Liver (tissue), 9 donors: ENCODE data around the gene PROKR1. TPM values are rescaled to one million over a fixed set of nuclear protein-coding genes. Genes with fewer than 3 reads are reported as not detected.

Experiments
- DNase-seq: peaks from one replicate; pipeline ENCODE4 v3.0.0-alpha.2; 2017; ENCODE audit warnings: low spot score
- H3K27ac ChIP-seq, 2 donors: one replicate each; pipeline ENCODE4 v1.7.0; 2013; ENCODE audit warnings: inconsistent platforms in 2 of 2, low read length in 2 of 2, control low read depth in 1 of 2, low read depth in 1 of 2, mild to moderate bottlenecking in 1 of 2
- H3K27me3 ChIP-seq, 4 donors: one replicate each; pipeline versions ENCODE4 v1.6.1 to v1.7.0; 2013; ENCODE audit warnings: low read length in 3 of 4, inconsistent platforms in 1 of 4, mild to moderate bottlenecking in 1 of 4, moderate library complexity in 1 of 4; ENCODE audit not compliant: control insufficient read depth in 4 of 4, insufficient read depth in 4 of 4
- H3K36me3 ChIP-seq, 4 donors: one replicate each; pipeline versions ENCODE4 v1.6.1 to v1.7.0; 2013; ENCODE audit warnings: low read length in 3 of 4, mild to moderate bottlenecking in 3 of 4, low read depth in 1 of 4, moderate library complexity in 1 of 4; ENCODE audit not compliant: control insufficient read depth in 4 of 4, insufficient read depth in 3 of 4
- H3K4me1 ChIP-seq, 4 donors: one replicate each; pipeline versions ENCODE4 v1.6.1 to v1.7.0; 2013; ENCODE audit warnings: low read length in 3 of 4, mild to moderate bottlenecking in 3 of 4, moderate library complexity in 1 of 4; ENCODE audit not compliant: control insufficient read depth in 4 of 4, insufficient read depth in 4 of 4
- H3K4me3 ChIP-seq, 3 donors: one replicate each; pipeline versions ENCODE4 v1.6.1 to v1.7.0; 2013; ENCODE audit warnings: low read length in 3 of 3, control low read depth in 1 of 3, low read depth in 1 of 3, mild to moderate bottlenecking in 1 of 3
- H3K9ac ChIP-seq, 2 donors: one replicate each; pipeline ENCODE4 v1.7.0; 2013; ENCODE audit warnings: low read length in 2 of 2, mild to moderate bottlenecking in 2 of 2, moderate library complexity in 2 of 2, control low read depth in 1 of 2, low read depth in 1 of 2
- H3K9me3 ChIP-seq, 4 donors: one replicate each; pipeline versions ENCODE4 v1.6.1 to v1.7.0; 2013; ENCODE audit warnings: low read length in 3 of 4; ENCODE audit not compliant: control insufficient read depth in 4 of 4
- EGR1 ChIP-seq, 2 donors: IDR thresholded peaks; 2 replicates each; pipeline ENCODE4 v1.6.1; 2016 to 2018; ENCODE audit warnings: antibody characterized with exemption in 2 of 2, low read depth in 2 of 2
- FOXA1 ChIP-seq: IDR thresholded peaks from 2 replicates; pipeline ENCODE4 v1.6.1; 2016; ENCODE audit warnings: antibody characterized with exemption
- FOXA2 ChIP-seq: IDR thresholded peaks from 2 replicates; pipeline ENCODE4 v1.6.1; 2016; ENCODE audit warnings: antibody characterized with exemption
- GABPA ChIP-seq, 2 donors: IDR thresholded peaks in 1 of 2; conservative IDR thresholded peaks in 1 of 2; 2 replicates each; pipeline ENCODE4 v1.6.1; 2016; ENCODE audit warnings: antibody characterized with exemption in 2 of 2, mild to moderate bottlenecking in 1 of 2, moderate library complexity in 1 of 2
- HNF4A ChIP-seq, 2 donors: conservative IDR thresholded peaks; 2 replicates each; pipeline ENCODE4 v1.6.1; 2016; ENCODE audit warnings: antibody characterized with exemption in 2 of 2, mild to moderate bottlenecking in 2 of 2
- HNF4G ChIP-seq: IDR thresholded peaks from 2 replicates; pipeline ENCODE4 v1.6.1; 2016; ENCODE audit warnings: antibody characterized with exemption
- JUND ChIP-seq, 2 donors: IDR thresholded peaks; 2 replicates each; pipeline ENCODE4 v1.6.1; 2016; ENCODE audit warnings: antibody characterized with exemption in 2 of 2
- NR2F2 ChIP-seq: IDR thresholded peaks from 2 replicates; pipeline ENCODE4 v1.6.1; 2016; ENCODE audit warnings: antibody characterized with exemption
- RAD21 ChIP-seq, 2 donors: IDR thresholded peaks; 2 replicates each; pipeline ENCODE4 v1.6.1; 2016; ENCODE audit warnings: antibody characterized with exemption in 2 of 2, mild to moderate bottlenecking in 2 of 2
- RXRA ChIP-seq, 2 donors: IDR thresholded peaks; 2 replicates each; pipeline ENCODE4 v1.6.1; 2017 to 2018; ENCODE audit warnings: antibody characterized with exemption in 2 of 2, mild to moderate bottlenecking in 1 of 2
- SP1 ChIP-seq: IDR thresholded peaks from 2 replicates; pipeline ENCODE4 v1.6.1; 2018; ENCODE audit warnings: antibody characterized with exemption, mild to moderate bottlenecking
- TAF1 ChIP-seq: conservative IDR thresholded peaks from 2 replicates; pipeline ENCODE4 v1.6.1; 2016; ENCODE audit warnings: antibody characterized with exemption, mild to moderate bottlenecking
- YY1 ChIP-seq: IDR thresholded peaks from 2 replicates; pipeline ENCODE4 v1.6.1; 2016; ENCODE audit warnings: antibody characterized with exemption, mild to moderate bottlenecking
- WGBS: extraction: QIAGEN DNeasy Blood & Tissue Kit; methylation state at CpG from one replicate; pipeline ENCODE4 v1.1.7; 2013; 5-methylcytosine and 5-hydroxymethylcytosine counted together
- polyA plus RNA-seq, 2 donors: library from polyadenylated mRNA; stranded (reverse) in 1 of 2; unstranded in 1 of 2; fragments of 200-250 nt in 1 of 2; fragments of >200 nt in 1 of 2; fragmentation: Nextera tagmentation in 1 of 2; extraction: Ambion mirVana in 1 of 2; gene quantifications; one replicate each; pipeline versions ENCODE4 v1.2.1 to v1.2.3, GENCODE V29; 2013 to 2015
- total RNA-seq, 2 donors: library from RNA; depleted of rRNA; stranded (reverse); fragments of >200 nt; gene quantifications; one replicate each; pipeline ENCODE4 v1.2.3, GENCODE V29; 2014
- TF ChIP-seq, protein P1 (sequence below): IDR thresholded peaks from 2 replicates; pipeline ENCODE4 v1.6.1; 2016; ENCODE audit warnings: antibody characterized with exemption
- TF ChIP-seq, protein P2 (sequence below): IDR thresholded peaks from 2 replicates; pipeline ENCODE4 v1.6.1; 2016; ENCODE audit warnings: antibody characterized with exemption
- TF ChIP-seq, protein P3 (sequence below): IDR thresholded peaks from 2 replicates; pipeline ENCODE4 v1.6.1; 2016; ENCODE audit warnings: antibody characterized with exemption
- TF ChIP-seq, protein P4 (sequence below): IDR thresholded peaks from 2 replicates; pipeline ENCODE4 v1.6.1; 2016; ENCODE audit warnings: antibody characterized with exemption, mild to moderate bottlenecking
- TF ChIP-seq, protein P5 (sequence below): fragments of 150-350 bp; IDR thresholded peaks from 2 replicates; pipeline ENCODE4 v1.5.1; 2017; ENCODE audit warnings: improper control_type of control experiment, low read depth, low read length; ENCODE audit not compliant: missing input control
- donor health status: healthy.
- donor health status: healthy.
- donor health status: healthy.
- donor health status: healthy.
- donor health status: healthy.

The PROKR1 gene
- total and polyA plus RNA-seq, 4 donors: 0.02 to 0.05 TPM; not detected in 2

DNA sequence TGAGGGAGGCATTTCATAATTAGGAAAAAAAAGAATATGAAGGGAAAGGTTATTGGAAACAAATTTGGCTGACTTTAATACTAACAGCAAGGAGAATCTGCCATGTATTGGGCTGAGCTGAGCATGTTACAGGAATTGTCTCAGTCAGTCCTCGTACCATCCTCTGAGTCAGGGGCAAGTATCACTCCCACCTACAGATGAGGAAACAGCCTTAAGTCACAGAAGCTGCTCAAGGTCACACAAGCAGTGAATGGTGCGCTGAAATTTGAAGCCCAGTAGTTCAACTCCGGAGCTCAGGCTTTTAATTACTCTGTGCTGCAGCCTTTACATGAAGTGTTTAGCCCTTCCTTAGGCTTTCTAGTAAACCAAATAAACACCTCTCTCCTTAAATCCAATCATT, 17.3 kb downstream of the PROKR1 start:
- Histone ChIP-seq H3K27me3 (no peaks in the 10 kb centered on the region), H3K36me3 (no peaks in the 10 kb centered on the region), H3K9me3 (no peaks in the 10 kb centered on the region), H3K4me3 (no peak overlapping the region), H3K27ac (no peak overlapping the region), H3K9ac (no peak overlapping the region), H3K4me1 (no peaks in the 10 kb centered on the region)
- WGBS: 67% methylated on average over 3 of the region's 3 CpGs
- TF ChIP-seq YY1: no peak
- no peak for TF ChIP-seq EGR1 (IDR thresholded peaks at IDR 0.05; ENCODE audit: low read depth in 2 of 2)
- TF ChIP-seq, protein P1, sequence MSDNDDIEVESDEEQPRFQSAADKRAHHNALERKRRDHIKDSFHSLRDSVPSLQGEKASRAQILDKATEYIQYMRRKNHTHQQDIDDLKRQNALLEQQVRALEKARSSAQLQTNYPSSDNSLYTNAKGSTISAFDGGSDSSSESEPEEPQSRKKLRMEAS: no peak
- TF ChIP-seq FOXA2: no peak
- TF ChIP-seq, protein P2, sequence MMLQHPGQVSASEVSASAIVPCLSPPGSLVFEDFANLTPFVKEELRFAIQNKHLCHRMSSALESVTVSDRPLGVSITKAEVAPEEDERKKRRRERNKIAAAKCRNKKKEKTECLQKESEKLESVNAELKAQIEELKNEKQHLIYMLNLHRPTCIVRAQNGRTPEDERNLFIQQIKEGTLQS: no peak
- no peak for TF ChIP-seq HNF4A (conservative IDR thresholded peaks at IDR 0.05)
- no peak for TF ChIP-seq HNF4G
- no peak for TF ChIP-seq NR2F2
- no peak for TF ChIP-seq RAD21 (IDR thresholded peaks at IDR 0.05)
- TF ChIP-seq TAF1: no peak
- TF ChIP-seq, protein P3, sequence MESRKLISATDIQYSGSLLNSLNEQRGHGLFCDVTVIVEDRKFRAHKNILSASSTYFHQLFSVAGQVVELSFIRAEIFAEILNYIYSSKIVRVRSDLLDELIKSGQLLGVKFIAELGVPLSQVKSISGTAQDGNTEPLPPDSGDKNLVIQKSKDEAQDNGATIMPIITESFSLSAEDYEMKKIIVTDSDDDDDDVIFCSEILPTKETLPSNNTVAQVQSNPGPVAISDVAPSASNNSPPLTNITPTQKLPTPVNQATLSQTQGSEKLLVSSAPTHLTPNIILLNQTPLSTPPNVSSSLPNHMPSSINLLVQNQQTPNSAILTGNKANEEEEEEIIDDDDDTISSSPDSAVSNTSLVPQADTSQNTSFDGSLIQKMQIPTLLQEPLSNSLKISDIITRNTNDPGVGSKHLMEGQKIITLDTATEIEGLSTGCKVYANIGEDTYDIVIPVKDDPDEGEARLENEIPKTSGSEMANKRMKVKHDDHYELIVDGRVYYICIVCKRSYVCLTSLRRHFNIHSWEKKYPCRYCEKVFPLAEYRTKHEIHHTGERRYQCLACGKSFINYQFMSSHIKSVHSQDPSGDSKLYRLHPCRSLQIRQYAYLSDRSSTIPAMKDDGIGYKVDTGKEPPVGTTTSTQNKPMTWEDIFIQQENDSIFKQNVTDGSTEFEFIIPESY: no peak
- TF ChIP-seq FOXA1: no peak
- TF ChIP-seq RXRA (IDR thresholded peaks at IDR 0.05): no peak
- no peak for TF ChIP-seq GABPA (IDR thresholded peaks at IDR 0.05 in 1 of 2, conservative IDR thresholded peaks at IDR 0.05 in 1 of 2)
- TF ChIP-seq, protein P4, sequence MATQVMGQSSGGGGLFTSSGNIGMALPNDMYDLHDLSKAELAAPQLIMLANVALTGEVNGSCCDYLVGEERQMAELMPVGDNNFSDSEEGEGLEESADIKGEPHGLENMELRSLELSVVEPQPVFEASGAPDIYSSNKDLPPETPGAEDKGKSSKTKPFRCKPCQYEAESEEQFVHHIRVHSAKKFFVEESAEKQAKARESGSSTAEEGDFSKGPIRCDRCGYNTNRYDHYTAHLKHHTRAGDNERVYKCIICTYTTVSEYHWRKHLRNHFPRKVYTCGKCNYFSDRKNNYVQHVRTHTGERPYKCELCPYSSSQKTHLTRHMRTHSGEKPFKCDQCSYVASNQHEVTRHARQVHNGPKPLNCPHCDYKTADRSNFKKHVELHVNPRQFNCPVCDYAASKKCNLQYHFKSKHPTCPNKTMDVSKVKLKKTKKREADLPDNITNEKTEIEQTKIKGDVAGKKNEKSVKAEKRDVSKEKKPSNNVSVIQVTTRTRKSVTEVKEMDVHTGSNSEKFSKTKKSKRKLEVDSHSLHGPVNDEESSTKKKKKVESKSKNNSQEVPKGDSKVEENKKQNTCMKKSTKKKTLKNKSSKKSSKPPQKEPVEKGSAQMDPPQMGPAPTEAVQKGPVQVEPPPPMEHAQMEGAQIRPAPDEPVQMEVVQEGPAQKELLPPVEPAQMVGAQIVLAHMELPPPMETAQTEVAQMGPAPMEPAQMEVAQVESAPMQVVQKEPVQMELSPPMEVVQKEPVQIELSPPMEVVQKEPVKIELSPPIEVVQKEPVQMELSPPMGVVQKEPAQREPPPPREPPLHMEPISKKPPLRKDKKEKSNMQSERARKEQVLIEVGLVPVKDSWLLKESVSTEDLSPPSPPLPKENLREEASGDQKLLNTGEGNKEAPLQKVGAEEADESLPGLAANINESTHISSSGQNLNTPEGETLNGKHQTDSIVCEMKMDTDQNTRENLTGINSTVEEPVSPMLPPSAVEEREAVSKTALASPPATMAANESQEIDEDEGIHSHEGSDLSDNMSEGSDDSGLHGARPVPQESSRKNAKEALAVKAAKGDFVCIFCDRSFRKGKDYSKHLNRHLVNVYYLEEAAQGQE: no peak
- TF ChIP-seq SP1: no peak
- TF ChIP-seq, protein P5, sequence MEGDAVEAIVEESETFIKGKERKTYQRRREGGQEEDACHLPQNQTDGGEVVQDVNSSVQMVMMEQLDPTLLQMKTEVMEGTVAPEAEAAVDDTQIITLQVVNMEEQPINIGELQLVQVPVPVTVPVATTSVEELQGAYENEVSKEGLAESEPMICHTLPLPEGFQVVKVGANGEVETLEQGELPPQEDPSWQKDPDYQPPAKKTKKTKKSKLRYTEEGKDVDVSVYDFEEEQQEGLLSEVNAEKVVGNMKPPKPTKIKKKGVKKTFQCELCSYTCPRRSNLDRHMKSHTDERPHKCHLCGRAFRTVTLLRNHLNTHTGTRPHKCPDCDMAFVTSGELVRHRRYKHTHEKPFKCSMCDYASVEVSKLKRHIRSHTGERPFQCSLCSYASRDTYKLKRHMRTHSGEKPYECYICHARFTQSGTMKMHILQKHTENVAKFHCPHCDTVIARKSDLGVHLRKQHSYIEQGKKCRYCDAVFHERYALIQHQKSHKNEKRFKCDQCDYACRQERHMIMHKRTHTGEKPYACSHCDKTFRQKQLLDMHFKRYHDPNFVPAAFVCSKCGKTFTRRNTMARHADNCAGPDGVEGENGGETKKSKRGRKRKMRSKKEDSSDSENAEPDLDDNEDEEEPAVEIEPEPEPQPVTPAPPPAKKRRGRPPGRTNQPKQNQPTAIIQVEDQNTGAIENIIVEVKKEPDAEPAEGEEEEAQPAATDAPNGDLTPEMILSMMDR: no peak
- TF ChIP-seq JUND (IDR thresholded peaks at IDR 0.05): no peak
- no peak for DNase-seq

DNA sequence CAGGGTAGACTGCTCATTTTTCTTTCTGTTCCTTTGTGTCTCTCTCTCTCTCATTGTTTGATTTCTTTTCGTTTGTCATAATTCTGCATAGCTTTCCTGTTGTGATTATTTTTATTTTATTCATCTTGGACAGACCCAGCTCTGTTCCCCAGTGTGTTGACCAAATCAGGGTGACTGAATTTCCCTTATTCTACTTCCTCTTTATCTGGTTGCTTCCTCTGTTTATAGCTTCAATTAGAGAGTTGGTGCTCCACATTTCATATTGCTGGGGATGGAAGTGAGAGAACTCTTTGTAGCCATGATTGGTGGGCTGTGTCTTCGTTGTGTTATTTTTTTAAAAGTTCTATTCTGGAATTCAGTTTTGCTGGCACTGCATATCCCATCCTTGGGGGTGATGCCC, 19.1 kb downstream of the PROKR1 start:
- WGBS: 56% methylated on average over 2 of the region's 2 CpGs
- Histone ChIP-seq H3K9ac (no peak overlapping the region), H3K9me3 (no peaks in the 10 kb centered on the region), H3K27me3 (no peaks in the 10 kb centered on the region), H3K4me1 (no peaks in the 10 kb centered on the region), H3K36me3 (no peaks in the 10 kb centered on the region), H3K27ac (no peak overlapping the region), H3K4me3 (no peak overlapping the region)
- TF ChIP-seq JUND (IDR thresholded peaks at IDR 0.05) (no peak), NR2F2 (no peak)
- no peak for DNase-seq
